DLD1 (cell line): ENCODE results near the gene TBC1D8.

Experiments used
- in situ Hi-C: cut with HindIII; loops from 2 replicates; pipeline ENCODE4 v1.10.0; 2017; ENCODE audit warnings: low sequenced_read_pairs

Gene TBC1D8

GRCh38 chr2:100965596-100965995 lies 185.6 kb downstream of the TBC1D8 start:
- in situ Hi-C loops = no loop called here

- in situ Hi-C loops = no loop called here
These were observed 186.5 kb downstream of the TBC1D8 start for GRCh38 chr2:100964681-100965169.

GRCh38 chr2:100964222-100964621 lies 187.0 kb downstream of the TBC1D8 start:
- in situ Hi-C loops = no loop called here

- in situ Hi-C loops = no loop called here
These were observed 188.2 kb downstream of the TBC1D8 start for GRCh38 chr2:100963026-100963375.

GRCh38 chr2:100962366-100963025 lies 188.7 kb downstream of the TBC1D8 start:
- in situ Hi-C loops = no loop called here

- in situ Hi-C loops = no loop called here
These were observed 190.5 kb downstream of the TBC1D8 start for GRCh38 chr2:100960688-100961087.

GRCh38 chr2:100959225-100959880 lies 191.8 kb downstream of the TBC1D8 start:
- in situ Hi-C loops = no loop called here

- in situ Hi-C loops = no loop called here
These were observed 193.1 kb downstream of the TBC1D8 start for GRCh38 chr2:100957996-100958653.
